HG02870 (cell line): ENCODE data around the gene UTP4.
"Not testable (repeated sequence)": the region's sequence is repeated elsewhere in the genome, so short reads cannot be mapped to it uniquely, and the experiment has no call there.

ENCODE experiments used
- ATAC-seq: cut with Tn5 transposase; IDR thresholded peaks from one replicate; pipeline ENCODE4 v1.9.1; 2021; ENCODE audit warnings: mild to moderate bottlenecking, moderate library complexity; ENCODE audit not compliant: unreplicated experiment

UTP4 gene

GRCh38 chr16:69109486-69110270, 22.8 kb upstream of the UTP4 start:
- ATAC-seq: no peak

DNA sequence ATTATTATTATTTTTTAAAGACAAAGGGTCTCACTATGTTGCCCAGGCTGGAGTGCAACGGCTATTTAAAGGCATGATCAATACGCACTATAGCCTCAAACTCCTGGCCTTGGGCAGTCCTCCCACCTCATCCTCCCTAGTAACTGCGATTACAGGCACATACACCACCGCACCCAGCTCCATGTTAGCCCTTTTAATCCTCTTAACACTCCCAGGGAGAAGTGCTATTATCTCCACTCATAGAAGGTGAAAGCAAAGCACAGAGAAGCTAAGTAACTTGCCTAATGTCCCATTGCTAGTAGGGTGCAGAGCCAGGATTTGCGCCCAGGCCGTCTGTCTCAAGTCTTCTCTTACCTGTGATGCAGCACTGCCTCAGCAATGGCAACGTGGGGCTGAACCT, 22.0 kb upstream of the UTP4 start:
- no peak for ATAC-seq

- no peak for ATAC-seq
Observed at GRCh38 chr16:69111216-69111875, 21.1 kb upstream of the UTP4 start.

DNA sequence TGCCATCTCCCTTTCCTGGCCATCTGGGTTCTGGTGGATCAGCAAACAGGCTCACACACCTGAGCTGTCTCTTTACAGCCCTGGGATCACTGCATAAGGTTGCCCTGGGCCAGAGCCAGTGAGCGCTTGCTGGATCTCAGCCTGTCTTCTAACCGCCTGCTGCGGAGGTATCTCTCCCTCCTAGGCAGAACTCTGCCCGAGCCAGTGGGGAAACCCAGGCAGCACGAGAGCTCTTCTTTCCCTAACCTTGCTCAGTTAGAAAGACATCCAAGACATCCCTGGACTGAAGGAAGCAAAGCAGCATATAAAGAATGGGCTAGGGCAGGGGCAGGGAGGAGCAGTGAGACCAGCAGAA, 20.6 kb upstream of the UTP4 start:
- no peak for ATAC-seq

DNA sequence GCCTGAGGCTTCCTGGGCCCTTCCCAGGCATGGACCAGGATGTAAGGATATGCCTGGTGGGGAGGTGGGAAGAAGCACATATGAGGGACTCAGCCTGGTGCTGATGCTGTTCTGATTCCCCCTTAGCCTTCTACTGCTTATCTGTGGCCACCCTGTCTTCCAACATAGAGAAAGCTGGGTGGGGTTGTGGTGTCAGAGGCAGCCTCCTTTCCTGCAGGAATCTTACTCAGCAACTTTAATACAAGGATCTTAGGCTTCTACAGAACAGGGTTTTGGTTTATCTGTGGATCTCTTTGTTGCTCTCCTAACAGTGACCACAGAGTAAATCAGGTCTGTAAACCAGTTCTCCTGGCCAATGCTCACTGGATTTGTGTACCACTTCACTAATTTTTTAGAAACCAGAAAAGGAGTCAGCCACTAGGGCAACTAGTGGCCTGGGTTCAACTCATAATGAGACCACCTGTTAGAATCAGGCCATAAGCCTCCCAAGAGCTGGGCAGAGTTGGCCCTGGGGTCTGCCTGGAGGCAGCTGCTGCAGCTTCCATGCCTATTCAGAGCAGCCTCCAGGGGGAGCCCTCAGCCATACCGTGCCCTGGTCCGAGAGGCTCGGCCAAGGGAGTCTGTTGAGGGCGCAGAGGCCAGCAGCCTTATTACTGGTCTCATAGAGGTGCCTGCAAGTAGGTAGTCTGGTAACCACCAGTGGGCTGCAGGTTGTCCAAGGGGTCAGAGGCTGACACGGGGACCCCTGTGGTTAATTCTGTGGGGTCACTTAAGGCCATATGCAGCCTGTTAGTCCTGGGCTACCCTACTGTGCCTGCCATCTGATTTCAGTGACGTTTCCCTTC, 19.9 kb upstream of the UTP4 start:
- ATAC-seq: peak; percentile 75

- no peak for ATAC-seq
Observed at GRCh38 chr16:69113216-69113615, 19.2 kb upstream of the UTP4 start.

DNA sequence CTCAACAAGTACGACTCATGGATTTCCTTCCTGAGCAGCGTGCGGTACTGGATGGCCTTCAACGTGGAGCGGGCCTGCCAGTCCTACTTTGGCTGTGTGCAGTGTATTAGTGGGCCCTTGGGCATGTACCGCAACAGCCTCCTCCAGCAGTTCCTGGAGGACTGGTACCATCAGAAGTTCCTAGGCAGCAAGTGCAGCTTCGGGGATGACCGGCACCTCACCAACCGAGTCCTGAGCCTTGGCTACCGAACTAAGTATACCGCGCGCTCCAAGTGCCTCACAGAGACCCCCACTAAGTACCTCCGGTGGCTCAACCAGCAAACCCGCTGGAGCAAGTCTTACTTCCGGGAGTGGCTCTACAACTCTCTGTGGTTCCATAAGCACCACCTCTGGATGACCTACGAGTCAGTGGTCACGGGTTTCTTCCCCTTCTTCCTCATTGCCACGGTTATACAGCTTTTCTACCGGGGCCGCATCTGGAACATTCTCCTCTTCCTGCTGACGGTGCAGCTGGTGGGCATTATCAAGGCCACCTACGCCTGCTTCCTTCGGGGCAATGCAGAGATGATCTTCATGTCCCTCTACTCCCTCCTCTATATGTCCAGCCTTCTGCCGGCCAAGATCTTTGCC, 18.0 kb upstream of the UTP4 start:
- ATAC-seq: no peak

DNA sequence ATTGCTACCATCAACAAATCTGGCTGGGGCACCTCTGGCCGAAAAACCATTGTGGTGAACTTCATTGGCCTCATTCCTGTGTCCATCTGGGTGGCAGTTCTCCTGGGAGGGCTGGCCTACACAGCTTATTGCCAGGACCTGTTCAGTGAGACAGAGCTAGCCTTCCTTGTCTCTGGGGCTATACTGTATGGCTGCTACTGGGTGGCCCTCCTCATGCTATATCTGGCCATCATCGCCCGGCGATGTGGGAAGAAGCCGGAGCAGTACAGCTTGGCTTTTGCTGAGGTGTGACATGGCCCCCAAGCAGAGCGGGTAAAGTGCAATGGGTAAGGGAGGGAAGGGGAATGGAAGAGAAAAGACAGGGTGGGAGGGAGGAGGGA, 17.5 kb upstream of the UTP4 start:
- ATAC-seq: no peak

DNA sequence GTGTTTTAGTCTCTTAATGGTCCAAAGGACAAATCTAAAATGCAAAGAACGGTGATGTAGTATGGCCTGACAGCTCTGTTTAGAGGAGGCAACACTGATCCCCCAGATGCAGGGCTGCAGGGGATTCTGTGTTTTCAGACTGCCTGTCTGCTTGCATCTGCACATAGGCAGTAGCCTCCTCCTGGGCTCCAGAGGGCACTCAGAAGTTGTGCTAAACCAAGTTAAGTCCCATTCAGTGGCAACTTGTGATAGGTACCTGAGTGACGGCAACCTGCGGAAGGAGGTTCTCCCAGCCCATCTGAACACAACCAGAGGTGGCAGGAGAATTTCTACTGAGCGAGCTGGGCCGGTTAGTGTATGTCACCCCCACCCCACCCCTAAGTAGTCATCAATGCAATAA, 17.1 kb upstream of the UTP4 start:
- no peak for ATAC-seq

GRCh38 chr16:69115837-69116236, 16.6 kb upstream of the UTP4 start:
- ATAC-seq: no peak

DNA sequence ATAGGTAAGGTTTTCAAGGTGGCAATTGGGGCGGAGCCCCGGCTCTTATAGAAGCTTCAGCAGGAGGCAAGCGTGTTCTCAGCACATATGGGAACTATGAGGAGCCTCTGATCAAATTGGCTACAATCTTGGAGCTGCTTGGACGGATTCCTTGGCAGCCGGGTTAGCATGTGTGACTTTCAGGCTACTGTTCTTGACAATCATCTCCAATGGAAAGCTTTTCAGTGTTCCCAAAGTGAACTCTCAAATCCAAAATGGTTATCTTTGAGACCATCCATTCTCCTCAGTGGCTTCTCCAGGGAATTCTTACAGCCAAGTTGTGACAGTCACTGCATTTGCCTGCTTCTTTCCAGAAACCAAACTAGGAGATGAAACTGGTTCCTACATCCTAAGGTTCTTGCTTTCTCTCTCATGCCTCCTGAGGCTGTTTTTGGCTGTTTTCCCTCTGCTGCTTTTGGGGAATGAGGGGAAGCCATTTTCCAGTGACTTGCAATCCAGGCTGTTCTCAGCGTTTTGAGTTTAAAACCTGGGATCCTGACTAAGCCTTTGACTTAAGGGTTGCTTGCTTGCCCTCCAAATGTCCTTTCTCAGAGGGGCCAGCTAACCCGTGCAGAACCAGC, 16.1 kb upstream of the UTP4 start:
- no peak for ATAC-seq

DNA sequence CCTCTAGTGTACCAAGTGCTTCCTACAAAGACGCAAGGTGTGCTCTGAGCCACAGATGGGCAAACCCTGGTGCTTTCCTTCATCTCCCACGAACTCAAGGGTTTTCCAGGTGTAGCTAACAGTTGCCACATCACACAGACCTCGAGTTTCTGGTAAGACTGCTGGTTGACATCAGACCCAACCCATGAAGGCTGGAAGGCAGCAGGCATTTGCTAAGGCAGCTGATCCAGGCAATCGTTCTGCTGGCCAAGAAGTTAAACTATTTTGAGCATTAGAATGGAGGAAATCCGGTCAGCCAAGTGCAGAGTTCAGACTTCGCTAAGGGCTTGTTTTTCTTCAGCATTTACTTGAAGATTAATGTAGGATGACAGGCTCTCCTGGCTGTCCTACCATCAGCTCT, 15.5 kb upstream of the UTP4 start:
- no peak for ATAC-seq

- no peak for ATAC-seq
Observed at GRCh38 chr16:69118468-69118867, 14.0 kb upstream of the UTP4 start.

DNA sequence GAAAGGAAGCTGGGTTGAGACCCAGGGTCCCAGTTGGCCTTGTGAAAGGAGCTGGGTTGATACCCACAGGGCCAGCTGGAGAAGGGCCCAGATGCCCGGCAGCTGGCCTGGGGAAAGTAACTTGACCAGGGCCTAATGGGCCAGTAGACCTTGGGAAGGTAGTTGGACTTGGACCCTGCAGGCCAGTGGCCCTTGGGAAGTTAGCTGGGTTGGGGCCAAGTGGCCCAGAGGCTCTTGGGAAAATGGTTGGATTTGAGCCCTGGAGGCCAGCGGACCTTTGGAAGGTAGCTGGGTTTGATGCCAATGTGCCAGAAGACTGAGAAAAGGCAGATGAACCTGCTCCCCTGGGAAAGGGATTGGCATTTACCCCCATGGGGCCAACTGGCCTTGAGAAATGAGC, 13.5 kb upstream of the UTP4 start:
- ATAC-seq: no peak

- no peak for ATAC-seq
Observed at GRCh38 chr16:69119536-69119935, 12.9 kb upstream of the UTP4 start.

DNA sequence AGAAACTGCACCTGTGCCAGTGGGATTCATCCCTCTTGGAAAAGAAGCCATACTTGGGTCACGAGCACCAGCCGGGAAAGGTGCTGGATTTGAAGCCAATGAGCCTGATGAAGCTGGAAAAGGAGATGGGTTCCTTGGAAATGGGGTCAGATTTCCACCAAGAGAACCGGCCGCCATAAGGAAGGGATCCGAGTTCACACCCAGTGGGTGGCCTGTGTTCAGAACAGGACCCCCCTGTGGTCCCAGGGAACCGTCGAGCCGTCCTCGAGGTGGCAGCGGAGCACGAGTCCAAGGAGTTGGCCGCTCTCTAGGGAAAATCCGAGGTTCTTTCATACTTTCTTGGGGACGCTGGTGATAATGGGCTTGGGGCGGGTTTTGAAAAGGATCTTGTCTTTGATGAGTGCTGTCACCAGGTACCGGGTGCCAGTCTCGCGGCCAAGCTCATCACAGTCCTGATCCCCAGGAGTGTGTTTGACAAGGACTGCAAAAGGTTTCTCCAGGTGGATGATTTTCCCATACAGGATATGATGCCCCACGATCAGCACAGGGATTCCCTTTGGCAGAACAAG, 12.3 kb upstream of the UTP4 start:
- no peak for ATAC-seq

DNA sequence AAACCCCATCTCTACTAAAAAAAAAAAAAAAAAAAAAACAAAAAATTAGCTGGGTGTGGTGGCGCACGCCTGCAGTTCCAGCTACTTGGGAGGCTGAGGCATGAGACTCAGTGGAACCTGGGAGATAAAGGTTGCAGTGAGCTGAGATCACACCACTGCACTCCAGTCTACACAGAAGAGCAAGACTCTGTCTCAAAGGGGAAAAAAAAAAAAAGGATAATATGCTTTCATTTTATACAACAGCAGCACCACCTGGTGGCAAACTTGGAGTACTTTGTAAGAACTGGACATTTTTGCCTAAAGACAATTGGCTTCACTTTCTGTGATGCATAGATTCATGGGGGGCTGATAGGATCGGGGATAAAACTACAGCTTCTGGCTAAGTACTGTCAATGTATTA, 8.5 kb upstream of the UTP4 start:
- ATAC-seq: no peak

GRCh38 chr16:69124406-69124805, 8.0 kb upstream of the UTP4 start:
- not testable (repeated sequence) for ATAC-seq

GRCh38 chr16:69124961-69125360, 7.5 kb upstream of the UTP4 start:
- not testable (repeated sequence) for ATAC-seq

DNA sequence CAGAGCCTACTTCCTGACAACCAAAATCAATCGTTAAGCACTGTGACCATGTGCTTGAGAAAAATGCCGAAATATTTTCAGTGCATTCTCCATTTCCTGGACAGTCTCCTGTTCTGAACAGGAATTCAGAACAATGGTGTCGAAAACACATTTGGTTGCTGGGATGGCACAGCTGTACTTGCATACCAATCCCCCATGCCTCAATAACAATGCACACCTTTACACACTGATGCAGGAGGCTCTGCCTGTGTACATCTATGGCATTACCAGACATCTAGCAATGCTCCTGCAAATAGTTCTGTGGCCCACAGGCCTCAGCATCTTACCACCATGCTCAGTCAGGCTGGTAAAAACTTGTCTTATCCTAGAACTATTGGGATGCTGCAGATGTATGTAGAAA, 6.2 kb upstream of the UTP4 start:
- ATAC-seq: no peak

- not testable (repeated sequence) for ATAC-seq
Observed at GRCh38 chr16:69126801-69127200, 5.6 kb upstream of the UTP4 start.
